MCF 10A (cell line): Measurements from ENCODE around the gene ZBTB32. TPM values are rescaled to one million over a fixed set of nuclear protein-coding genes. Genes with fewer than 3 reads are reported as not detected.
"Not testable (repeated sequence)": the region's sequence is repeated elsewhere in the genome, so short reads cannot be mapped to it uniquely, and the experiment has no call there.

Experiments
- BruUV-seq: library from RNA; stranded (reverse); fragments of 400-500 nt; replicated peaks from 2 replicates; lab custom pipeline; 2021; lab: Mats Ljungman, UMichigan
- CTCF ChIA-PET: fragments of 300-600 bp; sonication (Branson Sonifier 250); formaldehyde crosslinking; extraction: SDS; loops from one replicate; lab custom pipeline; 2021; ENCODE audit warnings: antibody characterized with exemption, inconsistent platforms; lab: Yijun Ruan, JAX
- POLR2A ChIA-PET: fragments of 300-600, 350-650 bp; sonication (Branson Sonifier 250); formaldehyde crosslinking; extraction: SDS; loops from one replicate; lab custom pipeline; 2020; ENCODE audit warnings: antibody characterized with exemption, inconsistent platforms; lab: Yijun Ruan, JAX
- DNase-seq: peaks from one replicate; pipeline ENCODE4 v3.0.0-alpha.2; 2018; ENCODE audit not compliant: unreplicated experiment
- H3K27ac Mint-ChIP-seq: one replicate; pipeline ENCODE4 v1.8.0; 2022; ENCODE audit warnings: mild to moderate bottlenecking, low read depth, mixed read lengths; ENCODE audit not compliant: unreplicated experiment
- H3K27me3 Mint-ChIP-seq: one replicate; pipeline ENCODE4 v1.8.0; 2022; ENCODE audit warnings: mixed read lengths; ENCODE audit not compliant: insufficient read depth, unreplicated experiment
- H3K36me3 Mint-ChIP-seq: one replicate; pipeline ENCODE4 v1.8.0; 2022; ENCODE audit warnings: mild to moderate bottlenecking, moderate library complexity, mixed read lengths; ENCODE audit not compliant: insufficient read depth, unreplicated experiment
- H3K4me1 Mint-ChIP-seq: one replicate; pipeline ENCODE4 v1.8.0; 2022; ENCODE audit warnings: mixed read lengths; ENCODE audit not compliant: insufficient read depth, unreplicated experiment
- H3K4me3 Mint-ChIP-seq: one replicate; pipeline ENCODE4 v1.8.0; 2022; ENCODE audit warnings: mild to moderate bottlenecking, moderate library complexity, mixed read lengths; ENCODE audit not compliant: unreplicated experiment
- H3K9me3 Mint-ChIP-seq: one replicate; pipeline ENCODE4 v1.8.0; 2022; ENCODE audit warnings: mixed read lengths; ENCODE audit not compliant: unreplicated experiment
- CTCF ChIP-seq: fragments of 200-600 bp; IDR thresholded peaks from one replicate; pipeline ENCODE4 v1.8.0; 2022; ENCODE audit warnings: antibody characterized with exemption, mild to moderate bottlenecking; ENCODE audit not compliant: unreplicated experiment
- intact Hi-C: fragments of 100-400 bp; cut with micrococcal nuclease; formaldehyde crosslinking; loops from 2 replicates; pipeline ENCODE4 v1.14.1; 2022
- total RNA-seq: library from RNA; stranded (reverse); gene quantifications from 2 replicates; pipeline ENCODE4 v1.2.3, GENCODE V29; 2022

Gene ZBTB32
- total RNA-seq, 1 experiment from 2014 or later = not detected

DNA sequence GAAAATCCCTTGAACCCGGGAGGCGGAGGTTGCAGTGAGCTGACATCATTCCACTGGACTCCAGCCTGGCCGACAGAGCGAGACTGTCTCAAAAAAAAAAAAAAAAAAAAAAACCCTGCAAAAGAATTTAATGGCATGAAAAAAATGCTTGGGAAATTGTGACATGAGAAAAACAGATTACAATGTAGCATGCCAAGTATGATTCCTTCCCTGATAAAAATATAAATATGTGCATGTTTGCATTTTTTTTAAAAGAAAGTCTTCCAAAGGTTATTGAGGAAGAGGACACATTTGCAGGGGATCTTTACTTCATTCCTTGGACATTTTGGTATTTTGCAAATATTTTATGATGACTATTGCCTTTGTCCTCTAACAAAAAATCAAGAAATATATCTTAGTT lies 14.5 kb upstream of the ZBTB32 start:
- intact Hi-C loops = loop anchor here (5.0 kb wide), 2 partner anchors 132 to 192 kb away; no protein-coding TSS in a partner anchor
- H3K4me3 Mint-ChIP-seq = no peak overlapping the region
- H3K4me1 Mint-ChIP-seq = no peaks in the 10 kb centered on the region
- no peaks in the 10 kb centered on the region for H3K9me3 Mint-ChIP-seq
- ChIA-PET CTCF (no interaction called here), POLR2A (no interaction called here)
- TF ChIP-seq CTCF = no peak
- no peak overlapping the region for H3K27ac Mint-ChIP-seq
- DNase-seq = no peak
- no peaks in the 10 kb centered on the region for H3K36me3 Mint-ChIP-seq
- BruUV-seq = no TSS peak
- H3K27me3 Mint-ChIP-seq = no peaks in the 10 kb centered on the region

DNA sequence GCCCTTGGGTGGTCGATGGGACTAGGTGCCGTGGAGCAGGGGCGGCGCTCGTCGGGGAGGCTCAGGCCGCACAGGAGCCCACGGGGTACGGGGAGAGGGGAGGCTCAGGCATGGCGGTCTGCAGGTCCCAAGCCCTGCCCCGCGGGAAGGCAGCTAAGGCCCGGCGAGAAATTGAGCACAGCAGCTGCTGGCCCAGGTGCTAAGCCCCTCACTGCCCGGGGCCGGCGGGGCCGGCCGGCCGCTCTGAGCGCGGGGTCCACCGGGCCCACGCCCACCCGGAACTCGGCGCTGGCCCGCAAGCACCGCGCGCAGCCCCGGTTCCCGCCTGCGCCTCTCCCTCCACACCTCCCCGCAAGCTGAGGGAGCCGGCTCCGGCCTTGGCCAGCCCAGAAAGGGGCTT lies 13.3 kb upstream of the ZBTB32 start:
- H3K36me3 Mint-ChIP-seq, DNase-seq, H3K4me1 Mint-ChIP-seq, H3K27ac Mint-ChIP-seq, H3K4me3 Mint-ChIP-seq, BruUV-seq, H3K27me3 Mint-ChIP-seq, H3K9me3 Mint-ChIP-seq, POLR2A ChIA-PET: not testable (repeated sequence)
- intact Hi-C loops = loop anchor here (5.0 kb wide), 2 partner anchors 131 to 191 kb away; no protein-coding TSS in a partner anchor
- CTCF ChIA-PET = interaction anchor here (0.8 kb wide), 1 partner anchor 143 kb away, joined by 3 read pairs; no protein-coding TSS in a partner anchor

GRCh38 chr19:35692010-35692409 lies 12.3 kb upstream of the ZBTB32 start:
- ChIA-PET POLR2A (interaction anchor here (0.6 to 0.7 kb wide), 2 partner anchors 147 to 374 kb away, joined by 3 to 5 read pairs; no protein-coding TSS in a partner anchor), CTCF (interaction anchor here (0.7 to 1.5 kb wide), 6 partner anchors 11 to 144 kb away, joined by 3 to 5 read pairs (median 4); partner anchors contain the start of gene LIN37)
- Mint-ChIP-seq H3K4me1 (no peaks in the 10 kb centered on the region), H3K27me3 (no peaks in the 10 kb centered on the region), H3K9me3 (no peaks in the 10 kb centered on the region), H3K36me3 (no peaks in the 10 kb centered on the region), H3K4me3 (no peak overlapping the region), H3K27ac (no peak overlapping the region)
- intact Hi-C loops = loop anchor here (5.0 kb wide), 2 partner anchors 130 to 190 kb away; no protein-coding TSS in a partner anchor
- no peak for DNase-seq
- no peak for TF ChIP-seq CTCF
- BruUV-seq = no TSS peak

DNA sequence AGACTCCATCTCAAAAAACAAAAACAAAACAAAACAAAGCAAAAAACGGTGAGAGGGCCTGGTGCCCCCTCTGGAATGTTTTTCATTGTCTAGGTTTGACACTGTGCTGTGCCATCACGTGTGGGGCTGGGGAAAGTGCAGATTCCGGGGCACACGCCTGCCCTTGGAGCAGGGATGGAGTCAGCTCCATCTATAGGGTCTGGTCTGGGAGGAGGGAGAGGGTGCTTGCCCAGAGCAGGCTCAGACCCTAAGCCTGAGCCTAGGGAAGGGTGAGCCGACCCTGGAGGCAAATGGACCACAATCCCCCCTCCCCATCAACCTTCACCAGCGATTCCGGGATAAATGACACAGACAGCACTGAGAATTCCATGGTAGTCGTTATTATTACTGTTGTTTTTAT lies 10.9 kb upstream of the ZBTB32 start:
- ChIA-PET POLR2A (interaction anchor here (1.1 kb wide), 1 partner anchor 47 kb away, joined by 3 read pairs; no protein-coding TSS in a partner anchor), CTCF (interaction anchor here (0.6 to 1.5 kb wide), 21 partner anchors 8 to 191 kb away, joined by 3 to 9 read pairs (median 4); partner anchors contain the start of gene UPK1A)
- DNase-seq = no peak
- no TSS peak for BruUV-seq
- no peak overlapping the region for H3K27ac Mint-ChIP-seq
- no peaks in the 10 kb centered on the region for H3K27me3 Mint-ChIP-seq
- no peaks in the 10 kb centered on the region for H3K9me3 Mint-ChIP-seq
- no peaks in the 10 kb centered on the region for H3K4me1 Mint-ChIP-seq
- intact Hi-C loops = loop anchor here (1.0 to 5.0 kb wide), 3 partner anchors 24 to 189 kb away; no protein-coding TSS in a partner anchor
- no peak for TF ChIP-seq CTCF
- no peaks in the 10 kb centered on the region for H3K36me3 Mint-ChIP-seq
- H3K4me3 Mint-ChIP-seq = no peak overlapping the region
